Measurements from ENCODE around the gene MTMR2.
A peak's percentile ranks its signal among the peaks of the same experiment; 100 is the strongest.
"Not testable (repeated sequence)": the region's sequence is repeated elsewhere in the genome, so short reads cannot be mapped to it uniquely, and the experiment has no call there.

Gene MTMR2

GRCh38 chr11:95886462-95886861, 37.4 kb downstream of the MTMR2 start:
- no peak for DNase-seq (ENCODE audit: extremely low read depth, low read depth)
- no peak for TF ChIP-seq CTCF (IDR thresholded peaks at IDR 0.05; ENCODE audit: low read depth, low read length)

- DNase-seq (ENCODE audit: extremely low read depth, low read depth), result no peak
- TF ChIP-seq CTCF (IDR thresholded peaks at IDR 0.05; ENCODE audit: low read depth, low read length), result no peak
These were observed 39.1 kb downstream of the MTMR2 start for GRCh38 chr11:95884802-95885201.

GRCh38 chr11:95884376-95884775, 39.5 kb downstream of the MTMR2 start:
- DNase-seq (ENCODE audit: extremely low read depth, low read depth), result no peak
- no peak for TF ChIP-seq CTCF (IDR thresholded peaks at IDR 0.05; ENCODE audit: low read depth, low read length)

- no peak for DNase-seq (ENCODE audit: extremely low read depth, low read depth)
- no peak for TF ChIP-seq CTCF (IDR thresholded peaks at IDR 0.05; ENCODE audit: low read depth, low read length)
These were observed 40.5 kb downstream of the MTMR2 start for GRCh38 chr11:95883381-95883780.

- TF ChIP-seq CTCF (IDR thresholded peaks at IDR 0.05; ENCODE audit: low read depth, low read length), result no peak
- DNase-seq (ENCODE audit: extremely low read depth, low read depth), result peak; percentile 95
These were observed 46.6 kb downstream of the MTMR2 start for GRCh38 chr11:95877291-95877690.

- not testable (repeated sequence) for DNase-seq (ENCODE audit: extremely low read depth, low read depth)
These were observed 53.0 kb downstream of the MTMR2 start for GRCh38 chr11:95870877-95871276.

- DNase-seq (ENCODE audit: extremely low read depth, low read depth), result no peak
- no peak for TF ChIP-seq CTCF (IDR thresholded peaks at IDR 0.05; ENCODE audit: low read depth, low read length)
These were observed 56.8 kb downstream of the MTMR2 start for GRCh38 chr11:95867105-95867504.

GRCh38 chr11:95863486-95864140, 60.3 kb downstream of the MTMR2 start:
- TF ChIP-seq CTCF (IDR thresholded peaks at IDR 0.05; ENCODE audit: low read depth, low read length), result no peak
- no peak for DNase-seq (ENCODE audit: extremely low read depth, low read depth)

- not testable (repeated sequence) for DNase-seq (ENCODE audit: extremely low read depth, low read depth)
These were observed 63.9 kb downstream of the MTMR2 start for GRCh38 chr11:95860024-95860423.

- DNase-seq (ENCODE audit: extremely low read depth, low read depth), result not testable (repeated sequence)
These were observed 69.5 kb downstream of the MTMR2 start for GRCh38 chr11:95854362-95854761.

Measured in AG09319 (cell line).